Uterus (tissue), 2 donors: Measurements from ENCODE around the gene KRT7.

Experiments
- POLR2A ChIP-seq, 2 donors: fragments of 450-650 bp; IDR thresholded peaks; one replicate each; pipeline ENCODE4 v1.6.1; 2016; ENCODE audit warnings: antibody characterized with exemption in 2 of 2, mild to moderate bottlenecking in 1 of 2, moderate library complexity in 1 of 2
- TF ChIP-seq, protein P1 (sequence below), 4 experiments: fragments of 200-600 bp in 2 of 4; fragments of 450-650 bp in 2 of 4; sonication (generic) in 2 of 4; IDR thresholded peaks; one replicate each; pipeline ENCODE4 v1.5.1; 2016 to 2019; ENCODE audit warnings: antibody characterized with exemption in 4 of 4, mild to moderate bottlenecking in 2 of 4, moderate library complexity in 1 of 4

DNA sequence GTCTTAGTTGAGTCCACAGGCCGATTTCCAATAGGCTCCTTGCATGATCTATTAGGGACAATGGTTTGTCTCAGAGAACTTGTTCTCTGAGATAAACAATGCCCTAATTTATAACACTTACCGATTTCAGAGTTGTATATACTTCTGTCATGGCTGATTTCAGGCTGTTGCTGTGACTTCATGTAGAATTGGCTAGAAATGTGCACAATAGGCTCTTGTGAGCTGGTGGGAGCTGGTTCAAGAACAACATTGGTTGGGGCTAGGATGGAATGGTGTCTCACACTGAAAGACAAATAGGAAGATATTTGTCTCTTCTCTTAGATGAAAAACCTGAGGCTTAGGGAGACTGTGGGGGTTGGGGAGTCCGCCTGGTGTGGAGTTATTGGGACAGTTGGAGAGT lies 34.7 kb downstream of the KRT7 start:
- TF ChIP-seq, protein P1, sequence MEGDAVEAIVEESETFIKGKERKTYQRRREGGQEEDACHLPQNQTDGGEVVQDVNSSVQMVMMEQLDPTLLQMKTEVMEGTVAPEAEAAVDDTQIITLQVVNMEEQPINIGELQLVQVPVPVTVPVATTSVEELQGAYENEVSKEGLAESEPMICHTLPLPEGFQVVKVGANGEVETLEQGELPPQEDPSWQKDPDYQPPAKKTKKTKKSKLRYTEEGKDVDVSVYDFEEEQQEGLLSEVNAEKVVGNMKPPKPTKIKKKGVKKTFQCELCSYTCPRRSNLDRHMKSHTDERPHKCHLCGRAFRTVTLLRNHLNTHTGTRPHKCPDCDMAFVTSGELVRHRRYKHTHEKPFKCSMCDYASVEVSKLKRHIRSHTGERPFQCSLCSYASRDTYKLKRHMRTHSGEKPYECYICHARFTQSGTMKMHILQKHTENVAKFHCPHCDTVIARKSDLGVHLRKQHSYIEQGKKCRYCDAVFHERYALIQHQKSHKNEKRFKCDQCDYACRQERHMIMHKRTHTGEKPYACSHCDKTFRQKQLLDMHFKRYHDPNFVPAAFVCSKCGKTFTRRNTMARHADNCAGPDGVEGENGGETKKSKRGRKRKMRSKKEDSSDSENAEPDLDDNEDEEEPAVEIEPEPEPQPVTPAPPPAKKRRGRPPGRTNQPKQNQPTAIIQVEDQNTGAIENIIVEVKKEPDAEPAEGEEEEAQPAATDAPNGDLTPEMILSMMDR (IDR thresholded peaks at IDR 0.05) = no peak
- TF ChIP-seq POLR2A (IDR thresholded peaks at IDR 0.05) = no peak
